SK-N-SH (cell line): ENCODE measurements around the gene MAGI2. TPM values are rescaled to one million over a fixed set of nuclear protein-coding genes. Genes with fewer than 3 reads are reported as not detected.

Experiments
- CTCF ChIA-PET: fragments of 300-600, 350-600 bp; formaldehyde crosslinking; extraction: SDS; loops from one replicate; lab custom pipeline; 2021; lab: Yijun Ruan, JAX
- POLR2A ChIA-PET: fragments of 350-600 bp; sonication (Branson Sonifier 250); formaldehyde crosslinking; extraction: SDS; loops from one replicate; lab custom pipeline; 2020; ENCODE audit warnings: antibody characterized with exemption, inconsistent platforms; lab: Yijun Ruan, JAX
- DNase-seq: peaks from one replicate; pipeline ENCODE4 v3.0.0; 2012
- H2AFZ ChIP-seq: fragments of 200-600 bp; sonication (generic); 2 replicates; pipeline ENCODE4 v1.8.1; 2016; ENCODE audit warnings: antibody characterized with exemption, mild to moderate bottlenecking, low read depth
- H3F3A ChIP-seq: fragments of 200-600 bp; sonication (generic); replicated peaks from 2 replicates; pipeline ENCODE3; 2016; ENCODE audit warnings: antibody characterized with exemption, mild to moderate bottlenecking; ENCODE audit not compliant: insufficient read depth
- H3K27ac ChIP-seq, 2 experiments: fragments of 200-500 bp in 1 of 2; fragments of 200-600 bp in 1 of 2; sonication (Bioruptor generic) in 1 of 2; sonication (generic), shearing (Covaris generic) in 1 of 2; 2 replicates each; pipeline versions ENCODE4 v1.5.1 to v1.6.1; 2014 to 2016; ENCODE audit warnings: low read depth in 2 of 2, inconsistent platforms in 1 of 2, low read length in 1 of 2, mild to moderate bottlenecking in 1 of 2, mixed read lengths in 1 of 2
- H3K27me3 ChIP-seq: fragments of 200-600 bp; sonication (generic), shearing (Covaris generic); 2 replicates; pipeline ENCODE4 v1.6.1; 2016; ENCODE audit warnings: mixed run types; ENCODE audit not compliant: insufficient read depth
- H3K36me3 ChIP-seq, 2 experiments: fragments of 200-500 bp in 1 of 2; fragments of 200-600 bp in 1 of 2; sonication (Bioruptor generic) in 1 of 2; sonication (generic) in 1 of 2; replicated peaks in 1 of 2; 2 replicates each; pipeline versions ENCODE3 to v1.5.1; 2014 to 2016; ENCODE audit warnings: low read length in 1 of 2, mild to moderate bottlenecking in 1 of 2; ENCODE audit not compliant: insufficient read depth in 2 of 2, control insufficient read depth in 1 of 2
- H3K4me1 ChIP-seq, 2 experiments: fragments of 200-500 bp in 1 of 2; fragments of 200-600 bp in 1 of 2; sonication (Bioruptor generic) in 1 of 2; sonication (generic), shearing (Covaris generic) in 1 of 2; 2 replicates each; pipeline versions ENCODE4 v1.5.1 to v1.6.1; 2014 to 2016; ENCODE audit warnings: low read depth in 1 of 2, low read length in 1 of 2, mixed run types in 1 of 2; ENCODE audit not compliant: insufficient read depth in 2 of 2, control insufficient read depth in 1 of 2
- H3K4me2 ChIP-seq: fragments of 200-600 bp; sonication (generic), shearing (Covaris generic); 2 replicates; pipeline ENCODE4 v1.6.1; 2017; ENCODE audit warnings: mixed run types
- H3K4me3 ChIP-seq, 2 experiments: fragments of 200-500 bp in 1 of 2; fragments of 200-600 bp in 1 of 2; sonication (Bioruptor generic) in 1 of 2; sonication (generic), shearing (Covaris generic) in 1 of 2; 2 replicates each; pipeline versions ENCODE4 v1.5.1 to v1.8.1; 2014 to 2016; ENCODE audit warnings: low read depth in 2 of 2, inconsistent platforms in 1 of 2, low read length in 1 of 2, mild to moderate bottlenecking in 1 of 2, mixed read lengths in 1 of 2, moderate library complexity in 1 of 2
- H3K79me2 ChIP-seq: fragments of 200-600 bp; sonication (generic); 2 replicates; pipeline ENCODE4 v1.8.1; 2017; ENCODE audit warnings: mild to moderate bottlenecking; ENCODE audit not compliant: insufficient read depth
- H3K9ac ChIP-seq: fragments of 200-600 bp; sonication (generic); 2 replicates; pipeline ENCODE4 v1.6.1; 2017; ENCODE audit warnings: mixed run types
- H3K9me2 ChIP-seq: fragments of 200-600 bp; sonication (generic); 2 replicates; pipeline ENCODE4 v1.6.1; 2017; ENCODE audit warnings: mixed run types
- H3K9me3 ChIP-seq: fragments of 200-600 bp; sonication (generic); 2 replicates; pipeline ENCODE4 v1.6.1; 2017; ENCODE audit warnings: mixed run types, mild to moderate bottlenecking, moderate library complexity
- H4K20me1 ChIP-seq: fragments of 200-600 bp; sonication (generic); 2 replicates; pipeline ENCODE4 v1.6.1; 2017; ENCODE audit warnings: mild to moderate bottlenecking, mixed run types; ENCODE audit not compliant: insufficient read depth
- ELF1 ChIP-seq: IDR thresholded peaks from 2 replicates; pipeline ENCODE4 v1.4.0; 2012
- EP300 ChIP-seq, 2 experiments: IDR thresholded peaks; 2 replicates each; pipeline versions ENCODE4 v1.4.0 to v1.6.1; 2012; ENCODE audit warnings: borderline replicate concordance in 1 of 2, low read depth in 1 of 2, low read length in 1 of 2
- EZH2phosphoT487 ChIP-seq: fragments of 200-600 bp; sonication (generic); IDR thresholded peaks from 2 replicates; pipeline ENCODE4 v1.6.1; 2017; ENCODE audit warnings: low read depth, mixed run types, mild to moderate bottlenecking, antibody characterized with exemption, moderate library complexity, borderline replicate concordance
- FOSL2 ChIP-seq: IDR thresholded peaks from 2 replicates; pipeline ENCODE4 v1.4.0; 2012; ENCODE audit warnings: low read depth, mild to moderate bottlenecking, moderate library complexity, borderline replicate concordance
- FOXM1 ChIP-seq: IDR thresholded peaks from 2 replicates; pipeline ENCODE4 v1.4.0; 2012; ENCODE audit warnings: low read depth, mild to moderate bottlenecking
- JUND ChIP-seq: IDR thresholded peaks from 2 replicates; pipeline ENCODE4 v1.4.0; 2012
- MEF2A ChIP-seq: IDR thresholded peaks from 2 replicates; pipeline ENCODE4 v1.4.0; 2012; ENCODE audit warnings: low read depth, borderline replicate concordance
- MXI1 ChIP-seq: IDR thresholded peaks from 2 replicates; pipeline ENCODE4 v1.6.1; 2012; ENCODE audit warnings: mild to moderate bottlenecking, low read depth, low read length, improper control_type of control experiment
- NRF1 ChIP-seq: IDR thresholded peaks from 2 replicates; pipeline ENCODE4 v1.6.1; 2012; ENCODE audit warnings: low read depth, mild to moderate bottlenecking, low read length
- RXRA ChIP-seq: IDR thresholded peaks from 2 replicates; pipeline ENCODE4 v1.4.0; 2012; ENCODE audit warnings: low read depth, mild to moderate bottlenecking, borderline replicate concordance
- SIN3A ChIP-seq: IDR thresholded peaks from 2 replicates; pipeline ENCODE4 v1.6.1; 2012; ENCODE audit warnings: low read depth, mild to moderate bottlenecking, low read length, moderate library complexity, borderline replicate concordance
- SMC3 ChIP-seq: IDR thresholded peaks from 2 replicates; pipeline ENCODE4 v1.6.1; 2012; ENCODE audit warnings: low read depth, low read length, improper control_type of control experiment
- TAF1 ChIP-seq: IDR thresholded peaks from 2 replicates; pipeline ENCODE4 v1.6.1; 2012; ENCODE audit warnings: low read depth, mild to moderate bottlenecking, low read length, moderate library complexity, borderline replicate concordance
- TEAD4 ChIP-seq: IDR thresholded peaks from 2 replicates; pipeline ENCODE4 v1.4.0; 2012; ENCODE audit warnings: mild to moderate bottlenecking, borderline replicate concordance; ENCODE audit not compliant: insufficient read depth
- YY1 ChIP-seq: IDR thresholded peaks from 2 replicates; pipeline ENCODE4 v1.4.0; 2012; ENCODE audit warnings: low read depth, mild to moderate bottlenecking
- WGBS: methylation state at CpG from one replicate; pipeline ENCODE4 v1.1.6; 2017; ENCODE audit warnings: low lambda C conversion rate; 5-methylcytosine and 5-hydroxymethylcytosine counted together
- polyA plus RNA-seq, 3 experiments: library from polyadenylated mRNA; depleted of rRNA; stranded (reverse); fragments of >200 nt; gene quantifications; 2 replicates each; pipeline ENCODE4 v1.2.3, GENCODE V29; 2012
- TF ChIP-seq, protein P1 (sequence below): IDR thresholded peaks from 2 replicates; pipeline ENCODE4 v1.4.0; 2012; ENCODE audit warnings: low read depth
- TF ChIP-seq, protein P2 (sequence below): IDR thresholded peaks from 2 replicates; pipeline ENCODE4; 2012
- TF ChIP-seq, protein P3 (sequence below): IDR thresholded peaks from 2 replicates; pipeline ENCODE4 v1.6.1; 2012; ENCODE audit warnings: mild to moderate bottlenecking, low read depth, low read length, moderate library complexity
- TF ChIP-seq, protein P4 (sequence below): fragments of 200-600 bp; sonication (generic); IDR thresholded peaks from 2 replicates; pipeline ENCODE4 v1.6.1; 2017; ENCODE audit warnings: antibody characterized with exemption, mild to moderate bottlenecking, moderate library complexity
- TF ChIP-seq, protein P5 (sequence below): IDR thresholded peaks from 2 replicates; pipeline ENCODE4 v1.4.0; 2012; ENCODE audit warnings: low read depth, borderline replicate concordance

Gene MAGI2
- polyA plus RNA-seq, 1 of the 3 experiments (the other 2 are of a cell fraction): 1.1 TPM

DNA sequence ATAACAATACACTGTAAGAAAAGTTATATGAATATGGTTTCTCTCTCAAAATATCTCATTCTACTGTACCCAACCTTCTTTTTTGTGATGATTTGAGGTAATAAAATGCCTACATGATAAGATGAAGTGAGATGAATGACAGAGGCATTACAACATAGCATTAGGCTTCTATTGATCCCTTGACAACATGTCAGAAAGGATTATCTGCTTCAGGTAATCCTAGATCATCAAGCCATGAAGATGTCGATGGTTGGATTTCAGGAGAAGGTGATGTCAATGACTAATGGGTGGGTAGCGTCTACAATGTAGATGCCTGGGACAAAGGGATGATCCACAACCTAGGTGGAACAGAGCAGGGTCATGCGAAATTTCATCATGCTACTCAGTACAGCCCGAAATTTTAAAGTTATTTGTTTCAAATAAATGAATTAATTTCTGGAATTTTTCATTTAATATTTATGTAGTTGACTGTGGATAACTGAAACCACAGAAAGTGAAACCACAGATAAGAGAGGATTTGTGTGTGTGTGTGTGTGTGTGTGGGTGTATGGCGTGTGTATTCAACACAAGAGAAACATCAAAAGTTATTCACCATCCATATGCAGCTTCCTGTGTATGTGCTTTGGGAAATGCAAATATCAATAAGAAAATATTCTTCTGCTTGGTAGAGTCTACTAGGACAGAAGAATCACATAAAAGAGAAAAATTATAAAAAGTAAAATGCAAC lies 77.0 kb downstream of the MAGI2 start:
- TF ChIP-seq FOXM1 (no peak), SMC3 (no peak), NRF1 (no peak), YY1 (no peak), EP300 (IDR thresholded peaks at IDR 0.05; ENCODE audit: borderline replicate concordance in 1 of 2, low read depth in 1 of 2, low read length in 1 of 2) (no peak), RXRA (no peak), MEF2A (no peak), JUND (no peak), TAF1 (no peak), ELF1 (no peak)
- TF ChIP-seq, protein P1, sequence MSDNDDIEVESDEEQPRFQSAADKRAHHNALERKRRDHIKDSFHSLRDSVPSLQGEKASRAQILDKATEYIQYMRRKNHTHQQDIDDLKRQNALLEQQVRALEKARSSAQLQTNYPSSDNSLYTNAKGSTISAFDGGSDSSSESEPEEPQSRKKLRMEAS: no peak
- TF ChIP-seq, protein P2, sequence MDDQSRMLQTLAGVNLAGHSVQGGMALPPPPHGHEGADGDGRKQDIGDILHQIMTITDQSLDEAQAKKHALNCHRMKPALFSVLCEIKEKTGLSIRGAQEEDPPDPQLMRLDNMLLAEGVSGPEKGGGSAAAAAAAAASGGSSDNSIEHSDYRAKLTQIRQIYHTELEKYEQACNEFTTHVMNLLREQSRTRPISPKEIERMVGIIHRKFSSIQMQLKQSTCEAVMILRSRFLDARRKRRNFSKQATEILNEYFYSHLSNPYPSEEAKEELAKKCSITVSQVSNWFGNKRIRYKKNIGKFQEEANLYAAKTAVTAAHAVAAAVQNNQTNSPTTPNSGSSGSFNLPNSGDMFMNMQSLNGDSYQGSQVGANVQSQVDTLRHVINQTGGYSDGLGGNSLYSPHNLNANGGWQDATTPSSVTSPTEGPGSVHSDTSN: no peak
- Histone ChIP-seq H3K4me2 (no peak overlapping the region), H3F3A (peaks cover 5% of the 10 kb centered on the region), H3K9ac (no peak overlapping the region), H3K9me2 (no peaks in the 10 kb centered on the region), H3K27ac (no peak overlapping the region), H4K20me1 (no peaks in the 10 kb centered on the region), H3K79me2 (no peaks in the 10 kb centered on the region), H3K9me3 (no peaks in the 10 kb centered on the region), H2AFZ (no peak overlapping the region), H3K27me3 (no peaks in the 10 kb centered on the region), H3K4me3 (no peak overlapping the region), H3K4me1 (no peaks in the 10 kb centered on the region), H3K36me3 (no peaks in the 10 kb centered on the region)
- DNase-seq: no peak
- ChIA-PET POLR2A (no interaction called here), CTCF (interaction anchor here (1.3 kb wide), 2 partner anchors 18 to 29 kb away, joined by 3 read pairs; no protein-coding TSS in a partner anchor)
- WGBS: 92% methylated on average over 5 of the region's 5 CpGs

DNA sequence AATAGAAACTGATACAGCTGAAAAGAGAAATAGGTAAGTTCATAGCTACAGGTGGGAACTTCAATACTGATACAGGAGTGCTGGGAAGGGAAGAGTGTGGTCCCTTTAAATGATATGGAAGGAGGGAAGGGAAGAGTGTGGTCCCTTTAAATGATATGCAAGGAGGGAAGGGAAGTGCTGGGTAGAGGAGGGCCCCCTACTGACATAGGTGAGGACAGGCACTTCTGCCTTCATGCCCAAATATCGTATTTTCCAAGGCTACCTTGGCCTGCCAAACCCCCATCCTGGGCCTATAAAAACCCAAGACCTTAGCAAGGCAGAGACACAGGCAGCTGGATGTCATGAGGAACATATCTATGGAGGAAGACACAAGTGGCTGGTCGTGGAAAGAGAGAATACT lies 92.3 kb downstream of the MAGI2 start:
- WGBS: 59% methylated on average over 2 of the region's 2 CpGs
- TF ChIP-seq EP300 (IDR thresholded peaks at IDR 0.05; ENCODE audit: borderline replicate concordance in 1 of 2, low read depth in 1 of 2, low read length in 1 of 2) (no peak), EZH2phosphoT487 (no peak), MXI1 (no peak), NRF1 (no peak), FOXM1 (no peak), FOSL2 (no peak), TEAD4 (no peak), SIN3A (no peak)
- TF ChIP-seq, protein P3, sequence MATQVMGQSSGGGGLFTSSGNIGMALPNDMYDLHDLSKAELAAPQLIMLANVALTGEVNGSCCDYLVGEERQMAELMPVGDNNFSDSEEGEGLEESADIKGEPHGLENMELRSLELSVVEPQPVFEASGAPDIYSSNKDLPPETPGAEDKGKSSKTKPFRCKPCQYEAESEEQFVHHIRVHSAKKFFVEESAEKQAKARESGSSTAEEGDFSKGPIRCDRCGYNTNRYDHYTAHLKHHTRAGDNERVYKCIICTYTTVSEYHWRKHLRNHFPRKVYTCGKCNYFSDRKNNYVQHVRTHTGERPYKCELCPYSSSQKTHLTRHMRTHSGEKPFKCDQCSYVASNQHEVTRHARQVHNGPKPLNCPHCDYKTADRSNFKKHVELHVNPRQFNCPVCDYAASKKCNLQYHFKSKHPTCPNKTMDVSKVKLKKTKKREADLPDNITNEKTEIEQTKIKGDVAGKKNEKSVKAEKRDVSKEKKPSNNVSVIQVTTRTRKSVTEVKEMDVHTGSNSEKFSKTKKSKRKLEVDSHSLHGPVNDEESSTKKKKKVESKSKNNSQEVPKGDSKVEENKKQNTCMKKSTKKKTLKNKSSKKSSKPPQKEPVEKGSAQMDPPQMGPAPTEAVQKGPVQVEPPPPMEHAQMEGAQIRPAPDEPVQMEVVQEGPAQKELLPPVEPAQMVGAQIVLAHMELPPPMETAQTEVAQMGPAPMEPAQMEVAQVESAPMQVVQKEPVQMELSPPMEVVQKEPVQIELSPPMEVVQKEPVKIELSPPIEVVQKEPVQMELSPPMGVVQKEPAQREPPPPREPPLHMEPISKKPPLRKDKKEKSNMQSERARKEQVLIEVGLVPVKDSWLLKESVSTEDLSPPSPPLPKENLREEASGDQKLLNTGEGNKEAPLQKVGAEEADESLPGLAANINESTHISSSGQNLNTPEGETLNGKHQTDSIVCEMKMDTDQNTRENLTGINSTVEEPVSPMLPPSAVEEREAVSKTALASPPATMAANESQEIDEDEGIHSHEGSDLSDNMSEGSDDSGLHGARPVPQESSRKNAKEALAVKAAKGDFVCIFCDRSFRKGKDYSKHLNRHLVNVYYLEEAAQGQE: no peak
- TF ChIP-seq, protein P4, sequence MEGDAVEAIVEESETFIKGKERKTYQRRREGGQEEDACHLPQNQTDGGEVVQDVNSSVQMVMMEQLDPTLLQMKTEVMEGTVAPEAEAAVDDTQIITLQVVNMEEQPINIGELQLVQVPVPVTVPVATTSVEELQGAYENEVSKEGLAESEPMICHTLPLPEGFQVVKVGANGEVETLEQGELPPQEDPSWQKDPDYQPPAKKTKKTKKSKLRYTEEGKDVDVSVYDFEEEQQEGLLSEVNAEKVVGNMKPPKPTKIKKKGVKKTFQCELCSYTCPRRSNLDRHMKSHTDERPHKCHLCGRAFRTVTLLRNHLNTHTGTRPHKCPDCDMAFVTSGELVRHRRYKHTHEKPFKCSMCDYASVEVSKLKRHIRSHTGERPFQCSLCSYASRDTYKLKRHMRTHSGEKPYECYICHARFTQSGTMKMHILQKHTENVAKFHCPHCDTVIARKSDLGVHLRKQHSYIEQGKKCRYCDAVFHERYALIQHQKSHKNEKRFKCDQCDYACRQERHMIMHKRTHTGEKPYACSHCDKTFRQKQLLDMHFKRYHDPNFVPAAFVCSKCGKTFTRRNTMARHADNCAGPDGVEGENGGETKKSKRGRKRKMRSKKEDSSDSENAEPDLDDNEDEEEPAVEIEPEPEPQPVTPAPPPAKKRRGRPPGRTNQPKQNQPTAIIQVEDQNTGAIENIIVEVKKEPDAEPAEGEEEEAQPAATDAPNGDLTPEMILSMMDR: no peak
- TF ChIP-seq, protein P5, sequence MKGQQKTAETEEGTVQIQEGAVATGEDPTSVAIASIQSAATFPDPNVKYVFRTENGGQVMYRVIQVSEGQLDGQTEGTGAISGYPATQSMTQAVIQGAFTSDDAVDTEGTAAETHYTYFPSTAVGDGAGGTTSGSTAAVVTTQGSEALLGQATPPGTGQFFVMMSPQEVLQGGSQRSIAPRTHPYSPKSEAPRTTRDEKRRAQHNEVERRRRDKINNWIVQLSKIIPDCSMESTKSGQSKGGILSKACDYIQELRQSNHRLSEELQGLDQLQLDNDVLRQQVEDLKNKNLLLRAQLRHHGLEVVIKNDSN: no peak
- ChIA-PET CTCF (interaction anchor here (1.4 kb wide), 1 partner anchor 34 kb away, joined by 4 read pairs; no protein-coding TSS in a partner anchor), POLR2A (no interaction called here)
- Histone ChIP-seq H3K79me2 (no peaks in the 10 kb centered on the region), H3K4me3 (no peak overlapping the region), H3K27ac (no peak overlapping the region), H3K9me2 (no peaks in the 10 kb centered on the region), H4K20me1 (no peaks in the 10 kb centered on the region), H3K27me3 (no peaks in the 10 kb centered on the region), H3K9me3 (peaks cover 19% of the 10 kb centered on the region; the same call in 1 of the 2 replicates), H3K4me2 (no peak overlapping the region), H3F3A (no peaks in the 10 kb centered on the region), H3K36me3 (no peaks in the 10 kb centered on the region), H3K4me1 (no peaks in the 10 kb centered on the region), H2AFZ (no peak overlapping the region), H3K9ac (no peak overlapping the region)
- no peak for DNase-seq
